GM19452 (cell line): ENCODE data around the gene S100B.

Experiments used
- ATAC-seq: cut with Tn5 transposase; IDR thresholded peaks from one replicate; pipeline ENCODE4 v1.9.1; 2021; ENCODE audit not compliant: unreplicated experiment

S100B gene

GRCh38 chr21:46628868-46629267 is 24.0 kb upstream of the S100B start:
- no peak for ATAC-seq

GRCh38 chr21:46627726-46628125 is 22.8 kb upstream of the S100B start:
- ATAC-seq: no peak

GRCh38 chr21:46626975-46627501 is 22.2 kb upstream of the S100B start:
- no peak for ATAC-seq

- ATAC-seq: no peak
Observed at GRCh38 chr21:46626536-46626935, 21.7 kb upstream of the S100B start.

- no peak for ATAC-seq
Observed at GRCh38 chr21:46625759-46626158, 20.9 kb upstream of the S100B start.

GRCh38 chr21:46624050-46624449 is 19.2 kb upstream of the S100B start:
- no peak for ATAC-seq

- no peak for ATAC-seq
Observed at GRCh38 chr21:46622226-46622625, 17.3 kb upstream of the S100B start.

- no peak for ATAC-seq
Observed at GRCh38 chr21:46621457-46622182, 16.7 kb upstream of the S100B start.

GRCh38 chr21:46620846-46621245 is 16.0 kb upstream of the S100B start:
- ATAC-seq: no peak

- no peak for ATAC-seq
Observed at GRCh38 chr21:46619846-46620245, 15.0 kb upstream of the S100B start.

- no peak for ATAC-seq
Observed at GRCh38 chr21:46618738-46619379, 14.0 kb upstream of the S100B start.

- ATAC-seq: no peak
Observed at GRCh38 chr21:46617267-46618051, 12.6 kb upstream of the S100B start.

- ATAC-seq: no peak
Observed at GRCh38 chr21:46616656-46617055, 11.8 kb upstream of the S100B start.

- ATAC-seq: no peak
Observed at GRCh38 chr21:46616050-46616449, 11.2 kb upstream of the S100B start.

GRCh38 chr21:46613391-46613790 is 8.5 kb upstream of the S100B start:
- ATAC-seq: no peak

GRCh38 chr21:46610018-46610701 is 5.3 kb upstream of the S100B start:
- no peak for ATAC-seq

GRCh38 chr21:46608672-46609111 is 3.8 kb upstream of the S100B start:
- no peak for ATAC-seq

- ATAC-seq: no peak
Observed at GRCh38 chr21:46607636-46608035, 2.8 kb upstream of the S100B start.

- peak; percentile 27 for ATAC-seq
Observed at GRCh38 chr21:46606427-46606813, 1.5 kb upstream of the S100B start.

GRCh38 chr21:46605767-46606426 is 1.0 kb upstream of the S100B start:
- peak; percentile 63 for ATAC-seq
